Measurements from ENCODE around the gene BOK.

GRCh38 chr2:241601841-241602240 lies 43.3 kb downstream of the BOK start:
- no peak for TF ChIP-seq FOXA1 (IDR thresholded peaks at IDR 0.05)
- no peak for TF ChIP-seq BHLHE40 (IDR thresholded peaks at IDR 0.05; ENCODE audit: borderline replicate concordance)
- no peak for TF ChIP-seq FOXM1 (IDR thresholded peaks at IDR 0.05; ENCODE audit: borderline replicate concordance)
- TF ChIP-seq LEF1 (IDR thresholded peaks at IDR 0.05; ENCODE audit: borderline replicate concordance) = no peak
- no peak for TF ChIP-seq NFRKB (IDR thresholded peaks at IDR 0.05)
- no peak for TF ChIP-seq ARNT (IDR thresholded peaks at IDR 0.05)
- TF ChIP-seq TARDBP (IDR thresholded peaks at IDR 0.05) = no peak
- no peak for TF ChIP-seq SP1 (IDR thresholded peaks at IDR 0.05)
- no peak for TF ChIP-seq SUZ12 (IDR thresholded peaks at IDR 0.05)

All from HEK293T (cell line).